ENCODE data around the gene VCAN. TPM values are rescaled to one million over a fixed set of nuclear protein-coding genes. Genes with fewer than 3 reads are reported as not detected.

The VCAN gene
- total RNA-seq, 1 experiment from 2014 or later: 0.72 TPM

DNA sequence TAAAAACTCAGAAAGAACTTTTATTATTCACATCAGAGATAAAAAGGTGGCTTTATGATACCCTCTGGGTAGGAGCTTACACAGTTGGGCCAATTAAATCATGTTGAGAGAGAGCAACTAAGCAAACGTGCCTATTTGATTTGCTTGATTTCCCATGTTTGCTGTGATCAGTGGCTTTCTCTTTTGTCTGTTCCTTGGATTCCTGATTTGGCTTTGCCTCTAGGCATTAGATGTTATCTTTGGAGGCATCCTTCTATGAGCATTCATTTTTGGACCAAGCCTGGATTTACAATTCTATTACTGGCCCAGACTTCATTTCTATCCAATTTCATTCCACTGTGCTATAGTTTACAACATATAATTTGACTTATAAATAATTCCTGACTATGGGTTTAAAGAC is 35.9 kb downstream of the VCAN start:
- intact Hi-C loops (cut with micrococcal nuclease; ENCODE audit: unreplicated experiment): no loop called here
- TF ChIP-seq SIN3A (IDR thresholded peaks at IDR 0.05; ENCODE audit: borderline replicate concordance, insufficient read depth, low read depth, low read length) (no peak), POLR2AphosphoS5 (IDR thresholded peaks at IDR 0.05; ENCODE audit: low read depth, low read length) (no peak), TCF7L2 (IDR thresholded peaks at IDR 0.05; ENCODE audit: low read depth, low read length) (no peak)
- TF ChIP-seq, protein P1, sequence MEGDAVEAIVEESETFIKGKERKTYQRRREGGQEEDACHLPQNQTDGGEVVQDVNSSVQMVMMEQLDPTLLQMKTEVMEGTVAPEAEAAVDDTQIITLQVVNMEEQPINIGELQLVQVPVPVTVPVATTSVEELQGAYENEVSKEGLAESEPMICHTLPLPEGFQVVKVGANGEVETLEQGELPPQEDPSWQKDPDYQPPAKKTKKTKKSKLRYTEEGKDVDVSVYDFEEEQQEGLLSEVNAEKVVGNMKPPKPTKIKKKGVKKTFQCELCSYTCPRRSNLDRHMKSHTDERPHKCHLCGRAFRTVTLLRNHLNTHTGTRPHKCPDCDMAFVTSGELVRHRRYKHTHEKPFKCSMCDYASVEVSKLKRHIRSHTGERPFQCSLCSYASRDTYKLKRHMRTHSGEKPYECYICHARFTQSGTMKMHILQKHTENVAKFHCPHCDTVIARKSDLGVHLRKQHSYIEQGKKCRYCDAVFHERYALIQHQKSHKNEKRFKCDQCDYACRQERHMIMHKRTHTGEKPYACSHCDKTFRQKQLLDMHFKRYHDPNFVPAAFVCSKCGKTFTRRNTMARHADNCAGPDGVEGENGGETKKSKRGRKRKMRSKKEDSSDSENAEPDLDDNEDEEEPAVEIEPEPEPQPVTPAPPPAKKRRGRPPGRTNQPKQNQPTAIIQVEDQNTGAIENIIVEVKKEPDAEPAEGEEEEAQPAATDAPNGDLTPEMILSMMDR (IDR thresholded peaks at IDR 0.05): no peak
- TF ChIP-seq, protein P2, sequence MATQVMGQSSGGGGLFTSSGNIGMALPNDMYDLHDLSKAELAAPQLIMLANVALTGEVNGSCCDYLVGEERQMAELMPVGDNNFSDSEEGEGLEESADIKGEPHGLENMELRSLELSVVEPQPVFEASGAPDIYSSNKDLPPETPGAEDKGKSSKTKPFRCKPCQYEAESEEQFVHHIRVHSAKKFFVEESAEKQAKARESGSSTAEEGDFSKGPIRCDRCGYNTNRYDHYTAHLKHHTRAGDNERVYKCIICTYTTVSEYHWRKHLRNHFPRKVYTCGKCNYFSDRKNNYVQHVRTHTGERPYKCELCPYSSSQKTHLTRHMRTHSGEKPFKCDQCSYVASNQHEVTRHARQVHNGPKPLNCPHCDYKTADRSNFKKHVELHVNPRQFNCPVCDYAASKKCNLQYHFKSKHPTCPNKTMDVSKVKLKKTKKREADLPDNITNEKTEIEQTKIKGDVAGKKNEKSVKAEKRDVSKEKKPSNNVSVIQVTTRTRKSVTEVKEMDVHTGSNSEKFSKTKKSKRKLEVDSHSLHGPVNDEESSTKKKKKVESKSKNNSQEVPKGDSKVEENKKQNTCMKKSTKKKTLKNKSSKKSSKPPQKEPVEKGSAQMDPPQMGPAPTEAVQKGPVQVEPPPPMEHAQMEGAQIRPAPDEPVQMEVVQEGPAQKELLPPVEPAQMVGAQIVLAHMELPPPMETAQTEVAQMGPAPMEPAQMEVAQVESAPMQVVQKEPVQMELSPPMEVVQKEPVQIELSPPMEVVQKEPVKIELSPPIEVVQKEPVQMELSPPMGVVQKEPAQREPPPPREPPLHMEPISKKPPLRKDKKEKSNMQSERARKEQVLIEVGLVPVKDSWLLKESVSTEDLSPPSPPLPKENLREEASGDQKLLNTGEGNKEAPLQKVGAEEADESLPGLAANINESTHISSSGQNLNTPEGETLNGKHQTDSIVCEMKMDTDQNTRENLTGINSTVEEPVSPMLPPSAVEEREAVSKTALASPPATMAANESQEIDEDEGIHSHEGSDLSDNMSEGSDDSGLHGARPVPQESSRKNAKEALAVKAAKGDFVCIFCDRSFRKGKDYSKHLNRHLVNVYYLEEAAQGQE (IDR thresholded peaks at IDR 0.05; ENCODE audit: insufficient read depth in 1 of 2, low read depth in 2 of 2, low read length in 1 of 2): no peak
- POLR2A ChIA-PET: no interaction called here
- CTCF ChIA-PET: no interaction called here
- BruUV-seq (replicated peaks): no TSS peak
- no peaks in the 10 kb centered on the region for H3K9me3 ChIP-seq (ENCODE audit: control insufficient read depth, insufficient read depth, low read depth, low read length)
- H3K4me1 ChIP-seq (ENCODE audit: control insufficient read depth, insufficient read depth, low read length): no peaks in the 10 kb centered on the region
- DNase-seq (ENCODE audit: low read depth, low spot score): no peak
- H3K27me3 ChIP-seq (ENCODE audit: control insufficient read depth, insufficient read depth, low read length): no peaks in the 10 kb centered on the region
- in situ Hi-C loops (cut with HindIII; ENCODE audit: low pct_unique_long_range_greater_than_20kb, low sequenced_read_pairs): no loop called here
- H3K27ac ChIP-seq (ENCODE audit: low read length): no peak overlapping the region
- ATAC-seq: no peak
- no peak overlapping the region for H3K4me3 ChIP-seq (ENCODE audit: low read depth in 2 of 2, low read length in 2 of 2)
- H3K36me3 ChIP-seq (ENCODE audit: control insufficient read depth, insufficient read depth, low read length): no peaks in the 10 kb centered on the region

DNA sequence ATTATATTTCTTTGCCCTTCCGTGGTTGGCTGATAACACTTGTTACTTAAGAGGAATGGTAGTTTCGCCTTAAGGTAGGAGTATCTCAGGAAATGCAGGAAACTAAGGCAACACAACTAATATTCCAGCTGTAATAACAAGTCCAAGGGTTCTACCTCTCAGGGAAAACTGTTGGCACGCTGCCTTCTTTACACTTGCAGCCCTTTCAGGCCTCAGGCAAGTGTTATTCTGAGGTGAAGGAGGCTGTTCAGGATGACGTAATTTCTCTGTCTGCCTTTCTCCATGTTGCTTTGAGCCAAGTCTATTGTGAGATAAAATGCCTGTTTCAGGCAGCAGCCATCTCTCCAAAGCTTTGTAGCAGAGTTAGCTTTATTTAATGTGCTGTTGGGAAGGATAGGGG is 38.0 kb downstream of the VCAN start:
- in situ Hi-C loops (cut with HindIII; ENCODE audit: low pct_unique_long_range_greater_than_20kb, low sequenced_read_pairs) (no loop called here), intact Hi-C loops (cut with micrococcal nuclease; ENCODE audit: unreplicated experiment) (no loop called here)
- no peaks in the 10 kb centered on the region for H3K4me1 ChIP-seq (ENCODE audit: control insufficient read depth, insufficient read depth, low read length)
- H3K4me3 ChIP-seq (ENCODE audit: low read depth in 2 of 2, low read length in 2 of 2): no peak overlapping the region
- ChIA-PET POLR2A (no interaction called here), CTCF (no interaction called here)
- no peaks in the 10 kb centered on the region for H3K9me3 ChIP-seq (ENCODE audit: control insufficient read depth, insufficient read depth, low read depth, low read length)
- no peaks in the 10 kb centered on the region for H3K36me3 ChIP-seq (ENCODE audit: control insufficient read depth, insufficient read depth, low read length)
- ATAC-seq: no peak
- no peak overlapping the region for H3K27ac ChIP-seq (ENCODE audit: low read length)
- H3K27me3 ChIP-seq (ENCODE audit: control insufficient read depth, insufficient read depth, low read length): no peaks in the 10 kb centered on the region
- BruUV-seq (replicated peaks): no TSS peak
- DNase-seq (ENCODE audit: low read depth, low spot score): no peak
- TF ChIP-seq, protein P1 (IDR thresholded peaks at IDR 0.05): no peak
- TF ChIP-seq, protein P2 (IDR thresholded peaks at IDR 0.05; ENCODE audit: insufficient read depth in 1 of 2, low read depth in 2 of 2, low read length in 1 of 2): no peak
- no peak for TF ChIP-seq POLR2AphosphoS5 (IDR thresholded peaks at IDR 0.05; ENCODE audit: low read depth, low read length)
- TF ChIP-seq TCF7L2 (IDR thresholded peaks at IDR 0.05; ENCODE audit: low read depth, low read length): no peak
- TF ChIP-seq SIN3A (IDR thresholded peaks at IDR 0.05; ENCODE audit: borderline replicate concordance, insufficient read depth, low read depth, low read length): no peak
